Loucy (cell line): Measurements from ENCODE around the gene IRF3.
"Not testable (repeated sequence)": the region's sequence is repeated elsewhere in the genome, so short reads cannot be mapped to it uniquely, and the experiment has no call there.

Experiments
- H2AFZ ChIP-seq: fragments of 200-600 bp; sonication (generic); 2 replicates; pipeline ENCODE4 v1.6.0; 2016; ENCODE audit warnings: antibody characterized with exemption, mild to moderate bottlenecking, low read length, moderate library complexity
- H3F3A ChIP-seq: fragments of 200-600 bp; 2 replicates; pipeline ENCODE4 v1.6.0; 2016; ENCODE audit warnings: antibody characterized with exemption, low read depth, mild to moderate bottlenecking
- H3K27me3 ChIP-seq: fragments of 200-600 bp; sonication (generic); 2 replicates; pipeline ENCODE4 v1.6.1; 2014; ENCODE audit warnings: low read length, mild to moderate bottlenecking; ENCODE audit not compliant: insufficient read depth, poor library complexity, severe bottlenecking
- H3K36me3 ChIP-seq: fragments of 200-600 bp; sonication (generic); 2 replicates; pipeline ENCODE4 v1.6.1; 2016; ENCODE audit warnings: low read length; ENCODE audit not compliant: insufficient read depth
- H3K4me1 ChIP-seq: fragments of 200-600 bp; sonication (generic); 2 replicates; pipeline ENCODE4 v1.5.1; 2014; ENCODE audit warnings: low read length, mild to moderate bottlenecking; ENCODE audit not compliant: insufficient read depth, poor library complexity, severe bottlenecking
- H3K4me2 ChIP-seq: fragments of 200-600 bp; sonication (generic); 2 replicates; pipeline ENCODE4 v1.6.0; 2014; ENCODE audit warnings: antibody characterized with exemption, low read length, low read depth, mild to moderate bottlenecking; ENCODE audit not compliant: poor library complexity, severe bottlenecking
- H3K4me3 ChIP-seq: fragments of 200-600 bp; sonication (generic); 2 replicates; pipeline ENCODE4 v1.5.1; 2014; ENCODE audit warnings: low read length, mild to moderate bottlenecking, mixed read lengths; ENCODE audit not compliant: poor library complexity, severe bottlenecking
- H3K79me2 ChIP-seq: fragments of 200-600 bp; sonication (generic); 2 replicates; pipeline ENCODE4 v1.6.1; 2014; ENCODE audit warnings: low read length; ENCODE audit not compliant: insufficient read depth
- H3K9ac ChIP-seq: fragments of 200-600 bp; sonication (generic); 2 replicates; pipeline ENCODE4 v1.6.0; 2014; ENCODE audit warnings: mild to moderate bottlenecking, low read depth, low read length, moderate library complexity; ENCODE audit not compliant: poor library complexity, severe bottlenecking
- H3K9me2 ChIP-seq: fragments of 200-600 bp; sonication (generic); replicated peaks from 2 replicates; pipeline ENCODE4 v1.6.1; 2016; ENCODE audit warnings: low read depth, low read length, mixed read lengths
- H3K9me3 ChIP-seq: fragments of 200-600 bp; sonication (generic); 2 replicates; pipeline ENCODE4 v1.6.1; 2014; ENCODE audit warnings: mild to moderate bottlenecking, antibody characterized with exemption, low read length, low read depth; ENCODE audit not compliant: insufficient read depth
- H4K20me1 ChIP-seq: fragments of 200-600 bp; sonication (generic); 2 replicates; pipeline ENCODE4 v1.6.0; 2014; ENCODE audit warnings: antibody characterized with exemption, low read length, mild to moderate bottlenecking; ENCODE audit not compliant: insufficient read depth, poor library complexity, severe bottlenecking
- CTCF ChIP-seq: fragments of 200-600 bp; sonication (generic); conservative IDR thresholded peaks from 2 replicates; pipeline ENCODE4 v1.5.1; 2014; ENCODE audit warnings: mild to moderate bottlenecking, antibody characterized with exemption, low read length
- EZH2phosphoT487 ChIP-seq: fragments of 200-600 bp; IDR thresholded peaks from 2 replicates; pipeline ENCODE4 v1.6.1; 2018; ENCODE audit warnings: antibody characterized with exemption, mild to moderate bottlenecking, moderate library complexity, borderline replicate concordance

The IRF3 gene

DNA sequence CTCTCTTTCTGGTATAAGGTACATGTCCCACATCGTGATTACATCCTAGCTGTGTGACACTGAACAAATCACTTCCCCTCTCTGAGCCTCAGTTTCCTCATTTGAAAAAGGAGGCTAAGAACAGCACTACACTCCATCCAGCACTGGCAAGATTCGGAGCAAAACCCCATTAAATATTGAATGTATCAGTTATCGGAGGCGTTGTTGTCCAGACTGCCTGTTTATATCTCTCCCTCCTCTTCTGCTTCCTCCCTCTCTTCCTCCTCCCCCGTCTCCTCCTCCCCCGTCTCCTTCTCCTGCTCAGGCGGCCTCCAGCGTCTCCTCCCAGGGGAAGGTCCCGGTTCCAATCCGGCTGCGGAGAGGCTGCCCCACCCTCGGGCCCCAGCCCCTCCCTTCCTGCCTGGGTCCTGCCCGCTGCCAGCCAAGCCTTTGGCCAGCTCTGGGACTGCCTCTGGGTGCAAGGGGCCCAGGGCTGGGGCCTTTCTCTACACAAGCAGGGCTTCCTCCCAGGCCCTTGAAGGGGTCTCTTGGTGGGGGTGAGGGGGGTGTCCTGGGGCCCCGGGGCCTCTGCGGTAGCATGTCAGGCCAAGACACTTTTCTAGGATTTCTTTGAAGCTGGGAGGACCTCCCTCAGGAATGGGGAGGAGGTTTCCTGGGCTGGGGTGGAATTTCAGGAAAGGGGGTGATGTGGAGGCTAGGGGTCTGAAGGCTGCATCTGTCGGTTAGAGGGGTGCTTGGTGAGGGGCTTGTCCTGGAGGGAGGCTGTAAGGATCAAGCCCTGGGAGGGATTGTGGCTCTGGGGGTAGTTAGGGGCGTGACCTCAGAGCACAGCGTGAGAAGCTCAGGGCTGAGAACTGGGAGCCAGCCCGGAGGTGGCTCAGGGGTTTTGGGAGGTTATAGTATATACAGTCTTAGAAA is 27.6 kb downstream of the IRF3 start:
- H3K9me2 ChIP-seq = no peaks in the 10 kb centered on the region
- no peaks in the 10 kb centered on the region for H3K36me3 ChIP-seq
- H2AFZ ChIP-seq = no peak overlapping the region
- H3K27me3 ChIP-seq = no peaks in the 10 kb centered on the region
- TF ChIP-seq EZH2phosphoT487 (no peak), CTCF (no peak)
- peaks cover 20% of the 10 kb centered on the region for H3K4me1 ChIP-seq
- peaks cover 9% of the 10 kb centered on the region for H3K79me2 ChIP-seq
- peaks cover 8% of the 10 kb centered on the region for H4K20me1 ChIP-seq
- H3K9me3 ChIP-seq = no peaks in the 10 kb centered on the region
- no peak overlapping the region for H3K4me3 ChIP-seq
- no peak overlapping the region for H3K9ac ChIP-seq
- H3F3A ChIP-seq = 0 out of 2 replicates have a peak, but pooled peaks cover 3% of the 10 kb centered on the region
- no peak overlapping the region for H3K4me2 ChIP-seq

GRCh38 chr19:49636233-49636932 is 29.3 kb downstream of the IRF3 start:
- Histone ChIP-seq H2AFZ (no peak overlapping the region), H3F3A (0 out of 2 replicates have a peak, but pooled peaks cover 3% of the 10 kb centered on the region), H3K9ac (no peak overlapping the region), H3K9me2 (no peaks in the 10 kb centered on the region), H3K4me1 (peaks cover 16% of the 10 kb centered on the region), H3K27me3 (no peaks in the 10 kb centered on the region), H4K20me1 (no peaks in the 10 kb centered on the region), H3K9me3 (no peaks in the 10 kb centered on the region), H3K4me2 (no peak overlapping the region), H3K36me3 (no peaks in the 10 kb centered on the region), H3K79me2 (no peaks in the 10 kb centered on the region), H3K4me3 (no peak overlapping the region)
- TF ChIP-seq CTCF (no peak), EZH2phosphoT487 (no peak)

DNA sequence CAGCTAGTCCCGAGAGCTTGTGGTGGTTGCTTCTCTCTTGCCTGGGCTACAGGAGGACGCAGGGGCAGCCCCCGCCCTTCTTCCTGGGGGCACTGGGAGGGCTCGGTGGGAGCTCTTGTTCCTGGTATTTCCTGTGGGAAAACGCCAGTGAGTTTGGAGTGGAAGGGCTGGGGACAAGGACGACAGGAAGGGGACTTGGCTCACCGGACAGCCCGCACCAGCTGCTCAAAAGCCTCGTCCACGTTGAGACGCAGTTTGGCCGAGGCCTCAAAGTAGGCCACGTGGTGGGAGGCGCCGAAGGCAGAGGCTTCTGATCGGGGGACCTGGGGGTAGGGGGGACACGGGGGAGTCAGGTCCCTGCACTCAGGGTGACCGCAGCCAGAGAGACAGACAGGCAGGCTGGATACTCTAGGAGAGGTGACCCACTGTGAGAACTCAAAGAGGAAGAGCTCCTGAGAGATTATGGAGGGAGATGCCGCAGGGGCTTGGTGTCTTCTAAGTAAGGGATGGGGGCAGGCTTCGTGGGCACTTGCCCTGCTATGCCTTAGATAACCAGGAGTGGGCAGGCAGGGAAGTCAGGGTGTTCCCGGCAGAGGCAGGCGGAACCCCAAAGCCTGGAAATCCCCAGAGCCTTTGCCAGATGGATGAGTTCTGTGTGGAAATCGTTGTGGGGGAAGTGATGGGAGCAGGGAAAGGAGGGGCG is 30.0 kb downstream of the IRF3 start:
- no peak overlapping the region for H2AFZ ChIP-seq
- H4K20me1 ChIP-seq = no peaks in the 10 kb centered on the region
- H3F3A ChIP-seq = 0 out of 2 replicates have a peak, but pooled peaks cover 1% of the 10 kb centered on the region
- no peaks in the 10 kb centered on the region for H3K9me2 ChIP-seq
- TF ChIP-seq CTCF = no peak
- H3K36me3 ChIP-seq = no peaks in the 10 kb centered on the region
- no peaks in the 10 kb centered on the region for H3K79me2 ChIP-seq
- no peak overlapping the region for H3K4me3 ChIP-seq
- H3K27me3 ChIP-seq = no peaks in the 10 kb centered on the region
- H3K4me1 ChIP-seq = peaks cover 16% of the 10 kb centered on the region
- no peaks in the 10 kb centered on the region for H3K9me3 ChIP-seq
- H3K9ac ChIP-seq = no peak overlapping the region
- H3K4me2 ChIP-seq = no peak overlapping the region

- H3K9me3 ChIP-seq, H3K9ac ChIP-seq, H3K4me3 ChIP-seq, H2AFZ ChIP-seq, H3K4me2 ChIP-seq, H3K27me3 ChIP-seq, H3K36me3 ChIP-seq, H3F3A ChIP-seq, H3K9me2 ChIP-seq, H3K79me2 ChIP-seq, H4K20me1 ChIP-seq: not testable (repeated sequence)
- peaks cover 10% of the 10 kb centered on the region for H3K4me1 ChIP-seq
Observed at GRCh38 chr19:49633273-49633672, 32.4 kb downstream of the IRF3 start.
